Esophagus squamous epithelium (tissue), 5 donors: Measurements from ENCODE around the gene DLG2. TPM values are rescaled to one million over a fixed set of nuclear protein-coding genes. Genes with fewer than 3 reads are reported as not detected.

Source experiments
- DNase-seq: peaks from one replicate; lab custom pipeline; 2025; lab: John Stamatoyannopoulos, UW
- H3K27ac ChIP-seq, 4 donors: fragments of 200-600 bp; sonication (generic); one replicate each; pipeline ENCODE4 v1.5.1; 2016 to 2019; ENCODE audit warnings: mild to moderate bottlenecking in 1 of 4
- H3K27me3 ChIP-seq, 4 donors: fragments of 200-600 bp; sonication (generic); 1 replicate in 3 of 4; 2 replicates in 1 of 4; pipeline versions ENCODE4 v1.5.1 to v1.6.0; 2017 to 2021; ENCODE audit warnings: antibody characterized with exemption in 1 of 4
- H3K36me3 ChIP-seq, 3 donors: fragments of 200-600 bp; sonication (generic); one replicate each; pipeline ENCODE4 v1.5.1; 2016 to 2019
- H3K4me1 ChIP-seq, 3 donors: fragments of 200-600 bp; sonication (generic); one replicate each; pipeline ENCODE4 v1.5.1; 2017 to 2019
- H3K4me3 ChIP-seq, 4 donors: fragments of 200-600 bp; sonication (generic); 1 replicate in 3 of 4; 2 replicates in 1 of 4; pipeline ENCODE4 v1.5.1; 2016 to 2019; ENCODE audit warnings: mild to moderate bottlenecking in 2 of 4, moderate library complexity in 1 of 4
- H3K9me3 ChIP-seq, 3 donors: fragments of 200-600 bp; sonication (generic); one replicate each; pipeline ENCODE4 v1.5.1; 2016 to 2019
- CTCF ChIP-seq, 6 experiments: fragments of 450-650 bp in 4 of 6; fragments of 200-600 bp in 2 of 6; sonication (generic) in 2 of 6; IDR thresholded peaks; one replicate each; pipeline ENCODE4 v1.5.1; 2016 to 2019; ENCODE audit warnings: antibody characterized with exemption in 6 of 6, mild to moderate bottlenecking in 4 of 6, moderate library complexity in 4 of 6
- POLR2A ChIP-seq, 4 donors: fragments of 450-650 bp; IDR thresholded peaks; one replicate each; pipeline ENCODE4 v1.6.1; 2017; ENCODE audit warnings: antibody characterized with exemption in 4 of 4, mild to moderate bottlenecking in 4 of 4, moderate library complexity in 3 of 4
- WGBS, 2 donors: methylation state at CpG; one replicate each; pipeline ENCODE4 v1.1.5; 2018; 5-methylcytosine and 5-hydroxymethylcytosine counted together
- intact Hi-C: fragments of 100-400 bp; cut with DNase I; formaldehyde crosslinking; loops from one replicate; pipeline ENCODE4 v1.15.0; 2022
- total RNA-seq, 4 donors: library from RNA; depleted of rRNA; stranded (reverse); fragments of >200 nt; gene quantifications; one replicate each; pipeline ENCODE4 v1.1.0, GENCODE V29; 2016
- donor health status: DM: yes; HTN: yes; CAD: no.

DLG2 gene
- total RNA-seq, 4 donors from 2014 or later: 2.9 to 27.7 (median 12.6) TPM

GRCh38 chr11:83528225-83528624, 2098.9 kb downstream of the DLG2 start:
- no peak for TF ChIP-seq CTCF (IDR thresholded peaks at IDR 0.05)
- no peak for TF ChIP-seq POLR2A (IDR thresholded peaks at IDR 0.05)
- H3K9me3 ChIP-seq: no peaks in the 10 kb centered on the region

GRCh38 chr11:83523676-83524075, 2103.5 kb downstream of the DLG2 start:
- WGBS, 2 donors: 56 to 60% methylated on average over 2 of the region's 2 CpGs
- Histone ChIP-seq H3K27ac (no peak overlapping the region), H3K4me1 (no peaks in the 10 kb centered on the region), H3K4me3 (no peak overlapping the region), H3K27me3 (no peaks in the 10 kb centered on the region), H3K9me3 (no peaks in the 10 kb centered on the region), H3K36me3 (no peaks in the 10 kb centered on the region)
- TF ChIP-seq POLR2A (IDR thresholded peaks at IDR 0.05) (no peak), CTCF (IDR thresholded peaks at IDR 0.05) (no peak)
- DNase-seq: no peak
- intact Hi-C loops: no loop called here

More at GRCh38 chr11:83528225-83528624, 2098.9 kb downstream of the DLG2 start:
- Histone ChIP-seq H3K27ac (no peak overlapping the region), H3K4me1 (no peaks in the 10 kb centered on the region), H3K4me3 (no peak overlapping the region), H3K27me3 (no peaks in the 10 kb centered on the region), H3K36me3 (no peaks in the 10 kb centered on the region)
- WGBS, 2 donors: 73 to 86% methylated on average over 1 of the region's 1 CpG
- no peak for DNase-seq
- intact Hi-C loops: no loop called here

GRCh38 chr11:83522911-83523310, 2104.2 kb downstream of the DLG2 start:
- no peaks in the 10 kb centered on the region for H3K4me1 ChIP-seq
- 70 to 80% methylated on average over 2 of the region's 2 CpGs for WGBS, 2 donors
- no peak overlapping the region for H3K4me3 ChIP-seq
- peaks cover 0 to 6% (median 0%) of the 10 kb centered on the region in 3 donors for H3K9me3 ChIP-seq
- H3K27me3 ChIP-seq: no peaks in the 10 kb centered on the region
- peaks cover 0 to 6% (median 0%) of the 10 kb centered on the region in 3 donors for H3K36me3 ChIP-seq
- no peak for DNase-seq
- intact Hi-C loops: no loop called here
- TF ChIP-seq POLR2A (IDR thresholded peaks at IDR 0.05) (no peak), CTCF (IDR thresholded peaks at IDR 0.05) (no peak)
- H3K27ac ChIP-seq: no peak overlapping the region

GRCh38 chr11:83521647-83522596, 2105.2 kb downstream of the DLG2 start:
- DNase-seq: no peak
- H3K4me1 ChIP-seq: no peaks in the 10 kb centered on the region
- 64 to 74% methylated on average over 8 of the region's 8 CpGs for WGBS, 2 donors

More at GRCh38 chr11:83521647-83522596, 2105.2 kb downstream of the DLG2 start:
- Histone ChIP-seq H3K27me3 (no peaks in the 10 kb centered on the region), H3K4me3 (no peak overlapping the region), H3K36me3 (peaks cover 0 to 9% (median 0%) of the 10 kb centered on the region in 3 donors), H3K27ac (no peak overlapping the region), H3K9me3 (peaks cover 0 to 9% (median 0%) of the 10 kb centered on the region in 3 donors)
- no peak for TF ChIP-seq CTCF (IDR thresholded peaks at IDR 0.05)
- TF ChIP-seq POLR2A (IDR thresholded peaks at IDR 0.05): no peak
- intact Hi-C loops: no loop called here
